Measurements from ENCODE around the gene UBE2QL1. TPM values are rescaled to one million over a fixed set of nuclear protein-coding genes. Genes with fewer than 3 reads are reported as not detected.

UBE2QL1 gene
- polyA plus RNA-seq, 2 of the 4 experiments (the other 2 are of a cell fraction): 0.04 TPM

DNA sequence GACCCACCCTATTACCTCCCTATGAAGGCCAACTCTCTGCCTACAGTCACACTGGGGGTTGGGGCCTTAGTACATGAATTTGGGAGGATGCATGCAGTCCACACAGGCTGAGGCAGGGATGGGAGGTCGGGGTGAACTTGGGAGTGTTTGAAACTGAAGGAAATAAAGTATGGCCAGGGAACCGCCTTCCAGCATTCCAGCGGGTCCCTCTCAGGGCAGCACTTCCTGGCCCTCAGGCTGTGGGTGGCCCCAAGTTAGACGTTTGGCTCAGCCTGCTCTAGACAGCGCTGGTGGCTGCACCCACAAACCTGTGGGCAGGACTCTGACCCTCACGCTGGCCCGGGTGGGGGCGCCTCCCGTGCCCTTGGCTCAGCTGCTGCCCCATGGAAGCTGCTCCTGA lies 74.3 kb downstream of the UBE2QL1 start (continued):
- TF ChIP-seq, protein P1, sequence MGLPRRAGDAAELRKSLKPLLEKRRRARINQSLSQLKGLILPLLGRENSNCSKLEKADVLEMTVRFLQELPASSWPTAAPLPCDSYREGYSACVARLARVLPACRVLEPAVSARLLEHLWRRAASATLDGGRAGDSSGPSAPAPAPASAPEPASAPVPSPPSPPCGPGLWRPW (IDR thresholded peaks at IDR 0.05): no peak
- no peak for TF ChIP-seq FOXS1 (CRISPR knock-in tag; IDR thresholded peaks at IDR 0.05)

DNA sequence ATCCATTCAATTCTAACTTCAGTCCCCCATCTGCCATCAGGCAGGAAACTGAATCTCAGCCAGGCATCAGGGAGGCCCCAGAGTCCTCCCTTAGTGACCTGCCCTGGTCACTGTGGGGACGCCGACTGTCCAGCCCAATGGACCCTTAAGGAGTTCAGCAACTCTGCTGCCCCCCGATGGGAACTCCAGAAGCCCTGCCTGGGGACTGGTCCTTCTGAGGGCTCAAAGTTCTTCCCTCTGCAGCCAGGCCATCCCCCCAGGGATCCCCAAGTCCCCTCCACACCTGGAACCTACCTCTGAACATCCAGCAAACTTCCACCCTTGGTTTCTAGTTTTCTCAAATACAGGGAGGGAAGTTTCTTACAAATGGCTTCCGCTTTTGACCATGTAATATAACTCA lies 76.8 kb downstream of the UBE2QL1 start:
- CTCF ChIA-PET: interaction anchor here (0.7 kb wide), 1 partner anchor 15 kb away, joined by 3 read pairs; no protein-coding TSS in a partner anchor
- no peak overlapping the region for H3K4me3 ChIP-seq
- H3K27ac ChIP-seq: no peak overlapping the region
- H3K4me2 ChIP-seq: no peak overlapping the region
- 56% methylated on average over 4 of the region's 4 CpGs for WGBS (ENCODE audit: missing lambda C conversion rate)
- ATAC-seq (no peak), DNase-seq (ENCODE audit: low read depth in 1 of 2, low spot score in 1 of 2) (no peak), FAIRE-seq (no peak)
- 0 out of 3 replicates have a peak, but pooled peaks cover 5% of the 10 kb centered on the region for H3K9me3 ChIP-seq
- H3K4me1 ChIP-seq: no peaks in the 10 kb centered on the region
- no peak for TF ChIP-seq NFE2L2 (conservative IDR thresholded peaks at IDR 0.05; ENCODE audit: low read length)
- TF ChIP-seq EHF (CRISPR knock-in tag; IDR thresholded peaks at IDR 0.05): no peak
- TF ChIP-seq SREBF2 (IDR thresholded peaks at IDR 0.05): no peak
- no peak for TF ChIP-seq SMC3 (IDR thresholded peaks at IDR 0.05)
- no peak for TF ChIP-seq PHF8 (IDR thresholded peaks at IDR 0.05; ENCODE audit: borderline replicate concordance, low read depth)
- no peak for TF ChIP-seq NPAS2 (CRISPR knock-in tag; IDR thresholded peaks at IDR 0.05; ENCODE audit: borderline replicate concordance)
- TF ChIP-seq MAFK (IDR thresholded peaks at IDR 0.05; ENCODE audit: partially characterized antibody): no peak
- no peak for TF ChIP-seq MAZ (IDR thresholded peaks at IDR 0.05; ENCODE audit: borderline replicate concordance, low read depth, low read length)
- TF ChIP-seq FOSB (CRISPR knock-in tag; IDR thresholded peaks at IDR 0.05): no peak
- TF ChIP-seq, protein P2, sequence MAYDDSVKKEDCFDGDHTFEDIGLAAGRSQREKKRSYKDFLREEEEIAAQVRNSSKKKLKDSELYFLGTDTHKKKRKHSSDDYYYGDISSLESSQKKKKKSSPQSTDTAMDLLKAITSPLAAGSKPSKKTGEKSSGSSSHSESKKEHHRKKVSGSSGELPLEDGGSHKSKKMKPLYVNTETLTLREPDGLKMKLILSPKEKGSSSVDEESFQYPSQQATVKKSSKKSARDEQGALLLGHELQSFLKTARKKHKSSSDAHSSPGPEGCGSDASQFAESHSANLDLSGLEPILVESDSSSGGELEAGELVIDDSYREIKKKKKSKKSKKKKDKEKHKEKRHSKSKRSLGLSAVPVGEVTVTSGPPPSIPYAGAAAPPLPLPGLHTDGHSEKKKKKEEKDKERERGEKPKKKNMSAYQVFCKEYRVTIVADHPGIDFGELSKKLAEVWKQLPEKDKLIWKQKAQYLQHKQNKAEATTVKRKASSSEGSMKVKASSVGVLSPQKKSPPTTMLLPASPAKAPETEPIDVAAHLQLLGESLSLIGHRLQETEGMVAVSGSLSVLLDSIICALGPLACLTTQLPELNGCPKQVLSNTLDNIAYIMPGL (CRISPR knock-in tag; IDR thresholded peaks at IDR 0.05; ENCODE audit: borderline replicate concordance): no peak
- no peak for TF ChIP-seq CBX8 (IDR thresholded peaks at IDR 0.05)
- no peak for TF ChIP-seq ZFP36 (IDR thresholded peaks at IDR 0.05; ENCODE audit: borderline replicate concordance, partially characterized antibody)
- TF ChIP-seq, protein P3, sequence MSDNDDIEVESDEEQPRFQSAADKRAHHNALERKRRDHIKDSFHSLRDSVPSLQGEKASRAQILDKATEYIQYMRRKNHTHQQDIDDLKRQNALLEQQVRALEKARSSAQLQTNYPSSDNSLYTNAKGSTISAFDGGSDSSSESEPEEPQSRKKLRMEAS (IDR thresholded peaks at IDR 0.05): no peak
- TF ChIP-seq POLR2AphosphoS2 (conservative IDR thresholded peaks at IDR 0.05; ENCODE audit: low read length): no peak
- no peak for TF ChIP-seq GATA3 (IDR thresholded peaks at IDR 0.05; ENCODE audit: borderline replicate concordance)
- no peak for TF ChIP-seq ESRRA (IDR thresholded peaks at IDR 0.05; ENCODE audit: borderline replicate concordance, low read length)
- no peak for TF ChIP-seq ZSCAN20 (CRISPR knock-in tag; IDR thresholded peaks at IDR 0.05)
- no peak for TF ChIP-seq RFX5 (IDR thresholded peaks at IDR 0.05)
- POLR2A ChIA-PET: no interaction called here

DNA sequence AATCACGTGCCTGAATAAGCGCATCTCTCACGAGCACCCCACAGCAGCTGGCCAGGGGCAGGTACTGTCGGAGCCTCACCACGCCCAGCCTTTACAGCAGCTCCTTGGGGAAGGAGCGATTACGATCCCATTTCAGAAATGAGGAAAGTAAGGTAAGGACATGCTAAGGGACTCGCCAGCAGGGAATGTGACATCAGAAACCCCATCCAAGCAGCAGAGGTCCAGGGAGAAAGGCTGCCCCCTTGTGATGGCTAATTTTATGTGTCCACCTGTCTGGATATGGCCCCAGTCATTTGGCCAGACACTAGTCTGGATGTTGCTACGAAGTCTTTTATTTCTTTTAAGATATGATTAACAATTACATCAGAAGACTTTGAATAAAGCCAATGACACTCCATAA lies 77.3 kb downstream of the UBE2QL1 start:
- no peak for FAIRE-seq
- Histone ChIP-seq H3K4me1 (no peaks in the 10 kb centered on the region), H3K4me2 (no peak overlapping the region), H3K4me3 (no peak overlapping the region), H3K27ac (no peak overlapping the region), H3K9me3 (0 out of 3 replicates have a peak, but pooled peaks cover 5% of the 10 kb centered on the region)
- ChIA-PET POLR2A (no interaction called here), CTCF (interaction anchor here (0.7 kb wide), 1 partner anchor 15 kb away, joined by 3 read pairs; no protein-coding TSS in a partner anchor)
- 48% methylated on average over 9 of the region's 9 CpGs for WGBS (ENCODE audit: missing lambda C conversion rate)
- peak; percentile 38 to 40 for DNase-seq (ENCODE audit: low read depth in 1 of 2, low spot score in 1 of 2)
- TF ChIP-seq TFCP2L1 (CRISPR knock-in tag; IDR thresholded peaks at IDR 0.05) (no peak), SMC3 (IDR thresholded peaks at IDR 0.05) (peak; percentile 24; the same call in 1 of the 3 replicates), RAD21 (conservative IDR thresholded peaks at IDR 0.05 in 1 of 2, IDR thresholded peaks at IDR 0.05 in 1 of 2) (peak; percentile 40 to 57; a peak in 3 of 5 replicates)
- TF ChIP-seq, protein P4, sequence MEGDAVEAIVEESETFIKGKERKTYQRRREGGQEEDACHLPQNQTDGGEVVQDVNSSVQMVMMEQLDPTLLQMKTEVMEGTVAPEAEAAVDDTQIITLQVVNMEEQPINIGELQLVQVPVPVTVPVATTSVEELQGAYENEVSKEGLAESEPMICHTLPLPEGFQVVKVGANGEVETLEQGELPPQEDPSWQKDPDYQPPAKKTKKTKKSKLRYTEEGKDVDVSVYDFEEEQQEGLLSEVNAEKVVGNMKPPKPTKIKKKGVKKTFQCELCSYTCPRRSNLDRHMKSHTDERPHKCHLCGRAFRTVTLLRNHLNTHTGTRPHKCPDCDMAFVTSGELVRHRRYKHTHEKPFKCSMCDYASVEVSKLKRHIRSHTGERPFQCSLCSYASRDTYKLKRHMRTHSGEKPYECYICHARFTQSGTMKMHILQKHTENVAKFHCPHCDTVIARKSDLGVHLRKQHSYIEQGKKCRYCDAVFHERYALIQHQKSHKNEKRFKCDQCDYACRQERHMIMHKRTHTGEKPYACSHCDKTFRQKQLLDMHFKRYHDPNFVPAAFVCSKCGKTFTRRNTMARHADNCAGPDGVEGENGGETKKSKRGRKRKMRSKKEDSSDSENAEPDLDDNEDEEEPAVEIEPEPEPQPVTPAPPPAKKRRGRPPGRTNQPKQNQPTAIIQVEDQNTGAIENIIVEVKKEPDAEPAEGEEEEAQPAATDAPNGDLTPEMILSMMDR (IDR thresholded peaks at IDR 0.05): peak; percentile 37
- ATAC-seq: peak in 1 of 2 experiments; percentile 77; a peak in 3 of 6 replicates
